C4-2B (cell line): Measurements from ENCODE around the gene MCOLN1.

ENCODE experiments used
- ZFX ChIP-seq: fragments of 450-650 bp; IDR thresholded peaks from 2 replicates; pipeline ENCODE4 v1.6.1; 2017
- TF ChIP-seq, protein P1 (sequence below): fragments of 450-650 bp; conservative IDR thresholded peaks from 2 replicates; pipeline ENCODE4 v1.5.1; 2017; ENCODE audit warnings: mild to moderate bottlenecking

DNA sequence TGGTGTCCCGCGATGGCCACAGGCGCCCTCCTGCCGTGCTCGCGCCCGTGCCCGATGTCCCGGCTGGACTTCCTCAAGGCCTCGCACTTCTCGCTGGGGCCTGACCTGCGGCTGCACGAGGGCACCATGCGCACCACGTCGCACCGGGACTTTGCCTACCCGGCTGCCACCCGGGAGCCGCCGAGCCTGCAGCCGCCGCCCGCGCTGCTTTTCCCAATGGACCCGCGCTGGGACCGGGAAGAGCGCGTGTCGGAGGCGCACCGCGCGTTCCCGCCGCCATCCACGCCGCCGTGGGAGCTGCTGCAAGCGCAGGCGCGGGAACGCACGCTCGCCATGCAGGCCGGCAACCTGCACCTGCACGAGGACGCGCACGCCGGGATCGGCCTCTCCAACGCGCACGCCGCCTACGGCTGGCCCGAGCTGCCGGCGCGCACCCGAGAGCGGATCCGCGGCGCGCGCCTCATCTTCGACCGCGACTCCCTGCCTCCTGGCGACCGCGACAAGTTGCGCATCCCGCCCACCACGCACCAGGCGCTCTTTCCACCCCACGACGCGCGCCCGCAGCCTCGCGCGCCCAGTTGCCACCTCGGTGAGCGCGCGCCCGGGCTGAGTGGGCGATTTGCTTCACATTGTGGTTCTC is 21.5 kb upstream of the MCOLN1 start:
- TF ChIP-seq, protein P1, sequence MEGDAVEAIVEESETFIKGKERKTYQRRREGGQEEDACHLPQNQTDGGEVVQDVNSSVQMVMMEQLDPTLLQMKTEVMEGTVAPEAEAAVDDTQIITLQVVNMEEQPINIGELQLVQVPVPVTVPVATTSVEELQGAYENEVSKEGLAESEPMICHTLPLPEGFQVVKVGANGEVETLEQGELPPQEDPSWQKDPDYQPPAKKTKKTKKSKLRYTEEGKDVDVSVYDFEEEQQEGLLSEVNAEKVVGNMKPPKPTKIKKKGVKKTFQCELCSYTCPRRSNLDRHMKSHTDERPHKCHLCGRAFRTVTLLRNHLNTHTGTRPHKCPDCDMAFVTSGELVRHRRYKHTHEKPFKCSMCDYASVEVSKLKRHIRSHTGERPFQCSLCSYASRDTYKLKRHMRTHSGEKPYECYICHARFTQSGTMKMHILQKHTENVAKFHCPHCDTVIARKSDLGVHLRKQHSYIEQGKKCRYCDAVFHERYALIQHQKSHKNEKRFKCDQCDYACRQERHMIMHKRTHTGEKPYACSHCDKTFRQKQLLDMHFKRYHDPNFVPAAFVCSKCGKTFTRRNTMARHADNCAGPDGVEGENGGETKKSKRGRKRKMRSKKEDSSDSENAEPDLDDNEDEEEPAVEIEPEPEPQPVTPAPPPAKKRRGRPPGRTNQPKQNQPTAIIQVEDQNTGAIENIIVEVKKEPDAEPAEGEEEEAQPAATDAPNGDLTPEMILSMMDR, result no peak
- TF ChIP-seq ZFX, result peak; percentile 86; the same call in 1 of the 2 replicates
